GM10248 (cell line): ENCODE data around the gene C1orf210.

Source experiments
- CTCF ChIA-PET: fragments of 300-600 bp; sonication (Branson Sonifier 250); formaldehyde crosslinking; extraction: SDS; loops from one replicate; lab custom pipeline; 2021; ENCODE audit warnings: antibody characterized with exemption; lab: Yijun Ruan, JAX
- POLR2A ChIA-PET: fragments of 350-650 bp; sonication (Branson Sonifier 250); formaldehyde crosslinking; extraction: SDS; loops from one replicate; lab custom pipeline; 2020; ENCODE audit warnings: antibody characterized with exemption; lab: Yijun Ruan, JAX
- DNase-seq: peaks from one replicate; pipeline ENCODE4 v3.0.0; 2012; ENCODE audit errors: extremely low spot score
- CTCF ChIP-seq: IDR thresholded peaks from 2 replicates; pipeline ENCODE4 v1.5.1; 2012; ENCODE audit warnings: mild to moderate bottlenecking, low read depth; ENCODE audit errors: extremely low read depth, missing control alignments, control extremely low read depth

Gene C1orf210

GRCh38 chr1:43232482-43232881, 52.9 kb downstream of the C1orf210 start:
- ChIA-PET POLR2A (no interaction called here), CTCF (interaction anchor here (0.9 kb wide), 1 partner anchor 126 kb away, joined by 3 read pairs; no protein-coding TSS in a partner anchor)
- no peak for TF ChIP-seq CTCF
- no peak for DNase-seq

- no peak for TF ChIP-seq CTCF
- CTCF ChIA-PET, result interaction anchor here (0.9 to 1.0 kb wide), 2 partner anchors 12 to 126 kb away, joined by 3 read pairs; no protein-coding TSS in a partner anchor
- POLR2A ChIA-PET, result no interaction called here
- DNase-seq, result no peak
Observed at GRCh38 chr1:43232074-43232473, 53.3 kb downstream of the C1orf210 start.
